DOHH2 (cell line): Measurements from ENCODE around the gene MB.

ENCODE experiments used
- EZH2phosphoT487 ChIP-seq: fragments of 200-600 bp; sonication (generic); IDR thresholded peaks from 2 replicates; pipeline ENCODE4 v1.6.1; 2017; ENCODE audit warnings: borderline replicate concordance, mild to moderate bottlenecking, antibody characterized with exemption, low read length, moderate library complexity, mixed read lengths
- TF ChIP-seq, protein P1 (sequence below): fragments of 200-600 bp; sonication (generic); IDR thresholded peaks from one replicate; pipeline ENCODE4 v1.5.1; 2014; ENCODE audit warnings: antibody characterized with exemption, mild to moderate bottlenecking, low read depth, low read length; ENCODE audit not compliant: poor library complexity, severe bottlenecking

GRCh38 chr22:35633520-35633919 is 16.4 kb upstream of the MB start:
- TF ChIP-seq, protein P1, sequence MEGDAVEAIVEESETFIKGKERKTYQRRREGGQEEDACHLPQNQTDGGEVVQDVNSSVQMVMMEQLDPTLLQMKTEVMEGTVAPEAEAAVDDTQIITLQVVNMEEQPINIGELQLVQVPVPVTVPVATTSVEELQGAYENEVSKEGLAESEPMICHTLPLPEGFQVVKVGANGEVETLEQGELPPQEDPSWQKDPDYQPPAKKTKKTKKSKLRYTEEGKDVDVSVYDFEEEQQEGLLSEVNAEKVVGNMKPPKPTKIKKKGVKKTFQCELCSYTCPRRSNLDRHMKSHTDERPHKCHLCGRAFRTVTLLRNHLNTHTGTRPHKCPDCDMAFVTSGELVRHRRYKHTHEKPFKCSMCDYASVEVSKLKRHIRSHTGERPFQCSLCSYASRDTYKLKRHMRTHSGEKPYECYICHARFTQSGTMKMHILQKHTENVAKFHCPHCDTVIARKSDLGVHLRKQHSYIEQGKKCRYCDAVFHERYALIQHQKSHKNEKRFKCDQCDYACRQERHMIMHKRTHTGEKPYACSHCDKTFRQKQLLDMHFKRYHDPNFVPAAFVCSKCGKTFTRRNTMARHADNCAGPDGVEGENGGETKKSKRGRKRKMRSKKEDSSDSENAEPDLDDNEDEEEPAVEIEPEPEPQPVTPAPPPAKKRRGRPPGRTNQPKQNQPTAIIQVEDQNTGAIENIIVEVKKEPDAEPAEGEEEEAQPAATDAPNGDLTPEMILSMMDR, result no peak
- no peak for TF ChIP-seq EZH2phosphoT487
